WTC11 (cell line): ENCODE data around the gene NFIA.

Experiments
- CBFB ChIP-seq: sonication (generic); formaldehyde crosslinking; IDR thresholded peaks from 2 replicates; pipeline ENCODE4 v1.8.1; 2022; ENCODE audit warnings: mild to moderate bottlenecking, low read depth, missing genetic modification reagents
- ESRRA ChIP-seq: sonication (generic); formaldehyde crosslinking; IDR thresholded peaks from 2 replicates; pipeline ENCODE4 v1.8.1; 2022; ENCODE audit warnings: mild to moderate bottlenecking, missing genetic modification reagents, borderline replicate concordance
- KAT7 ChIP-seq: sonication (generic); formaldehyde crosslinking; IDR thresholded peaks from 2 replicates; pipeline ENCODE4 v1.8.1; 2023; ENCODE audit warnings: missing genetic modification reagents, mild to moderate bottlenecking, borderline replicate concordance
- NFE2L1 ChIP-seq: sonication (generic); formaldehyde crosslinking; IDR thresholded peaks from 2 replicates; pipeline ENCODE4 v1.8.1; 2023; ENCODE audit warnings: missing genetic modification reagents
- NR2C2 ChIP-seq: sonication (generic); formaldehyde crosslinking; IDR thresholded peaks from 2 replicates; pipeline ENCODE4 v1.8.0; 2022; ENCODE audit warnings: mild to moderate bottlenecking, missing genetic modification reagents
- TEAD1 ChIP-seq: sonication (generic); formaldehyde crosslinking; IDR thresholded peaks from 2 replicates; pipeline ENCODE4 v1.8.0; 2022; ENCODE audit warnings: mild to moderate bottlenecking, missing genetic modification reagents
- ZNF423 ChIP-seq: fragments of 250-450 bp; sonication (Bioruptor Pico); IDR thresholded peaks from 2 replicates; pipeline ENCODE4 v2.1.2; 2022; ENCODE audit warnings: mild to moderate bottlenecking, moderate library complexity
- TF ChIP-seq, protein P1 (sequence below): fragments of 200-600 bp; IDR thresholded peaks from 2 replicates; pipeline ENCODE4 v1.8.0; 2022; ENCODE audit warnings: antibody characterized with exemption
- TF ChIP-seq, protein P2 (sequence below): sonication (generic); formaldehyde crosslinking; IDR thresholded peaks from 2 replicates; pipeline ENCODE4 v1.8.1; 2023; ENCODE audit warnings: mild to moderate bottlenecking, missing genetic modification reagents, moderate library complexity
- TF ChIP-seq, protein P3 (sequence below): sonication (generic); formaldehyde crosslinking; IDR thresholded peaks from 2 replicates; pipeline ENCODE4 v1.8.0; 2022; ENCODE audit warnings: mild to moderate bottlenecking, missing genetic modification reagents

DNA sequence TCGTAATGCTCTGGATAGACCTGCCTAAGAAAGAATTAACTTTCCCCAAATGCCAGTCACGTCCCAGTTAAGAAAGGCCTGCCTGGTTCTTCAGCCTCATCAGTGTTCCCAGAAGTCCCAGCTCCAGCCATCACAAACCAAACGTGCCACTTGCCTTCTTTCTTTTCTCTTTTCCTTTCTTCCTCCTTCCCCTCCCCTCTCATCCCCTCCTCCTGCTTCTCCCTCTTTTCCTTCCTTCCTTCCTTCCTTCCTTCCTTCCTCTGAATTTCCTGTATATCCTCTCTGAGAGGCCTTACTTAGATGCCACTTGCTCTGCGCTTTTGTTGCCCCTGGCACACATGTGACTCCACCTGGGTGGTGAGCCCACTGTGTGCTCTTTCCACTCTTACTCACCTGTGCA, 228.2 kb downstream of the NFIA start:
- TF ChIP-seq, protein P1, sequence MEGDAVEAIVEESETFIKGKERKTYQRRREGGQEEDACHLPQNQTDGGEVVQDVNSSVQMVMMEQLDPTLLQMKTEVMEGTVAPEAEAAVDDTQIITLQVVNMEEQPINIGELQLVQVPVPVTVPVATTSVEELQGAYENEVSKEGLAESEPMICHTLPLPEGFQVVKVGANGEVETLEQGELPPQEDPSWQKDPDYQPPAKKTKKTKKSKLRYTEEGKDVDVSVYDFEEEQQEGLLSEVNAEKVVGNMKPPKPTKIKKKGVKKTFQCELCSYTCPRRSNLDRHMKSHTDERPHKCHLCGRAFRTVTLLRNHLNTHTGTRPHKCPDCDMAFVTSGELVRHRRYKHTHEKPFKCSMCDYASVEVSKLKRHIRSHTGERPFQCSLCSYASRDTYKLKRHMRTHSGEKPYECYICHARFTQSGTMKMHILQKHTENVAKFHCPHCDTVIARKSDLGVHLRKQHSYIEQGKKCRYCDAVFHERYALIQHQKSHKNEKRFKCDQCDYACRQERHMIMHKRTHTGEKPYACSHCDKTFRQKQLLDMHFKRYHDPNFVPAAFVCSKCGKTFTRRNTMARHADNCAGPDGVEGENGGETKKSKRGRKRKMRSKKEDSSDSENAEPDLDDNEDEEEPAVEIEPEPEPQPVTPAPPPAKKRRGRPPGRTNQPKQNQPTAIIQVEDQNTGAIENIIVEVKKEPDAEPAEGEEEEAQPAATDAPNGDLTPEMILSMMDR: no peak
- no peak for TF ChIP-seq NR2C2
- TF ChIP-seq, protein P2, sequence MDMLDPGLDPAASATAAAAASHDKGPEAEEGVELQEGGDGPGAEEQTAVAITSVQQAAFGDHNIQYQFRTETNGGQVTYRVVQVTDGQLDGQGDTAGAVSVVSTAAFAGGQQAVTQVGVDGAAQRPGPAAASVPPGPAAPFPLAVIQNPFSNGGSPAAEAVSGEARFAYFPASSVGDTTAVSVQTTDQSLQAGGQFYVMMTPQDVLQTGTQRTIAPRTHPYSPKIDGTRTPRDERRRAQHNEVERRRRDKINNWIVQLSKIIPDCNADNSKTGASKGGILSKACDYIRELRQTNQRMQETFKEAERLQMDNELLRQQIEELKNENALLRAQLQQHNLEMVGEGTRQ (CRISPR knock-in tag): no peak
- TF ChIP-seq, protein P3, sequence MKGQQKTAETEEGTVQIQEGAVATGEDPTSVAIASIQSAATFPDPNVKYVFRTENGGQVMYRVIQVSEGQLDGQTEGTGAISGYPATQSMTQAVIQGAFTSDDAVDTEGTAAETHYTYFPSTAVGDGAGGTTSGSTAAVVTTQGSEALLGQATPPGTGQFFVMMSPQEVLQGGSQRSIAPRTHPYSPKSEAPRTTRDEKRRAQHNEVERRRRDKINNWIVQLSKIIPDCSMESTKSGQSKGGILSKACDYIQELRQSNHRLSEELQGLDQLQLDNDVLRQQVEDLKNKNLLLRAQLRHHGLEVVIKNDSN (CRISPR knock-in tag): no peak
- TF ChIP-seq ESRRA (CRISPR knock-in tag): no peak
- no peak for TF ChIP-seq ZNF423
- no peak for TF ChIP-seq CBFB (CRISPR knock-in tag)
- no peak for TF ChIP-seq NFE2L1 (CRISPR knock-in tag)
- no peak for TF ChIP-seq KAT7 (CRISPR knock-in tag)
- no peak for TF ChIP-seq TEAD1 (CRISPR knock-in tag)
